HUES6 (cell line): ENCODE measurements around the gene COL4A1.

Experiments
- H3K27ac ChIP-seq: 2 replicates; pipeline ENCODE4 v1.7.0; 2013; ENCODE audit warnings: low read depth, mild to moderate bottlenecking, low read length, inconsistent platforms
- H3K27me3 ChIP-seq: 2 replicates; pipeline ENCODE4 v1.6.1; 2013; ENCODE audit warnings: low read length; ENCODE audit not compliant: control insufficient read depth, insufficient read depth
- H3K36me3 ChIP-seq: 2 replicates; pipeline ENCODE4 v1.6.1; 2013; ENCODE audit warnings: low read length; ENCODE audit not compliant: control insufficient read depth, insufficient read depth
- H3K4me1 ChIP-seq: 2 replicates; pipeline ENCODE4 v1.6.1; 2013; ENCODE audit warnings: low read length; ENCODE audit not compliant: control insufficient read depth, insufficient read depth
- H3K4me3 ChIP-seq: 2 replicates; pipeline ENCODE4 v1.5.1; 2013; ENCODE audit warnings: low read depth, low read length
- H3K9ac ChIP-seq: one replicate; pipeline ENCODE4 v1.6.1; 2013; ENCODE audit warnings: mild to moderate bottlenecking, low read length
- H3K9me3 ChIP-seq: 2 replicates; pipeline ENCODE4 v1.6.1; 2013; ENCODE audit warnings: low read depth, low read length; ENCODE audit not compliant: control insufficient read depth, insufficient read depth

Gene COL4A1

DNA sequence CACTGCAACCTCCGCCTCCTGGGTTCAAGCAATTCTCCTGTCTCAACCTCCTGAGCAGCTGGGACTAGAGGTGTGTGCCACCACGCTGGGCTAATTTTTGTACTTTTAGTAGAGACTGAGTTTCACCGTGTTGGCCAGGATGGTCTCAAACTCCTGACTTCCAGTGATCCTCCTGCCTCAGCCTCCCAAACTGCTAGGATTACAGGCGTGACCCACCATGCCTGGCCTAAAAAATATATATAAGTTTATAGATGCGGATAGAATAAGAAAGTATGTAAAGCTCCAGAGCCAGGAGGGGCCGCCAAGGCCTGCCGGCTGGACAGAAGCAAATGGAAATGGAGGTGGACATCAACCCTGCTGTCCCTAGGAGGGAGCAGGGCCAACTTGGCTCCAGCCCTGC, 66.0 kb downstream of the COL4A1 start:
- Histone ChIP-seq H3K36me3 (no peaks in the 10 kb centered on the region), H3K27ac (no peak overlapping the region), H3K4me3 (no peak overlapping the region), H3K9ac (no peak overlapping the region), H3K27me3 (no peaks in the 10 kb centered on the region), H3K9me3 (no peaks in the 10 kb centered on the region), H3K4me1 (peaks cover 14% of the 10 kb centered on the region; the same call in 1 of the 2 replicates)

DNA sequence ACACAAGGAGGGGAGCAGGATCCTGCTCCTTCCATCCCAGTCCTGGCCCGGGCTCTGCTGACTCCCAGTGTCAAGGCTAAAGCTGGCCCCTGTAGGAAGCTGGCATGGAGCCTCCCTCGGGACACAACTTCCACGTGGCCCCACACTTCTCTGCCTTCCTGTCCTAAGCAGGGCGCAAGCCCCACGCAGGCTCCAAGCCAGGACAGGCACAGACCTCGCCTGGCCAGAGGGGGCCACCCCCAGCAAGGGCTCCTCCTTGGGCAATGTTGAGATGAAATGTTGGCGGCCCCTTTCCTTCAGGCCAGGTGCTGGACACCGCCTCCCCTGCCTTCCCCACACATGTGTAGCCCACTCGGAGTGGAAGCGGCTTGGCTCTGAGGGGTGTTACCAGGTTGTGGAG, 66.6 kb downstream of the COL4A1 start:
- Histone ChIP-seq H3K27ac (no peak overlapping the region), H3K4me1 (peaks cover 14% of the 10 kb centered on the region; the same call in 1 of the 2 replicates), H3K36me3 (no peaks in the 10 kb centered on the region), H3K9me3 (no peaks in the 10 kb centered on the region), H3K9ac (no peak overlapping the region), H3K27me3 (no peaks in the 10 kb centered on the region), H3K4me3 (no peak overlapping the region)

- peaks cover 14% of the 10 kb centered on the region; the same call in 1 of the 2 replicates for H3K4me1 ChIP-seq
- H3K9ac ChIP-seq = no peak overlapping the region
- H3K27ac ChIP-seq = no peak overlapping the region
Observed at GRCh38 chr13:110239280-110240125, 67.5 kb downstream of the COL4A1 start.

DNA sequence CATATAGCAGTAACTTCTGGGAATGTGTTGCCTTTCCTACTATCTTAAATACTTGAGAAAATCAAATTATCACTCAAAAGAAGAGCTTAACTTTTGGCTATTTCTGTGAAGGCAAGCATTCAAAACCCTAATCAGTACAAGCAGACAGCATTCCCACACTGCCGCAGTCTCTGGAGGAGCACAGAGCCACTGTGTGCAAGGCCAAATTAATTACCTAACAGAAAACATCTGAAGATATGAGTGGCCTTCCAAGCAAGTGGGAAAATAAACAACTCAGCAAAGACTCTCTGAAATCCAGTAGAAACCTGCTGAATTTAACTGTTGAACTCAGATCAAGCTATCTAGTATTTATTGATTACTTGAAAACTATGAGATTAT, 68.2 kb downstream of the COL4A1 start:
- H3K27me3 ChIP-seq = no peaks in the 10 kb centered on the region
- H3K4me3 ChIP-seq = no peak overlapping the region
- H3K9ac ChIP-seq = no peak overlapping the region

More at GRCh38 chr13:110239280-110240125, 67.5 kb downstream of the COL4A1 start:
- no peak overlapping the region for H3K4me3 ChIP-seq
- H3K27me3 ChIP-seq = no peaks in the 10 kb centered on the region
- no peaks in the 10 kb centered on the region for H3K9me3 ChIP-seq
- no peaks in the 10 kb centered on the region for H3K36me3 ChIP-seq

DNA sequence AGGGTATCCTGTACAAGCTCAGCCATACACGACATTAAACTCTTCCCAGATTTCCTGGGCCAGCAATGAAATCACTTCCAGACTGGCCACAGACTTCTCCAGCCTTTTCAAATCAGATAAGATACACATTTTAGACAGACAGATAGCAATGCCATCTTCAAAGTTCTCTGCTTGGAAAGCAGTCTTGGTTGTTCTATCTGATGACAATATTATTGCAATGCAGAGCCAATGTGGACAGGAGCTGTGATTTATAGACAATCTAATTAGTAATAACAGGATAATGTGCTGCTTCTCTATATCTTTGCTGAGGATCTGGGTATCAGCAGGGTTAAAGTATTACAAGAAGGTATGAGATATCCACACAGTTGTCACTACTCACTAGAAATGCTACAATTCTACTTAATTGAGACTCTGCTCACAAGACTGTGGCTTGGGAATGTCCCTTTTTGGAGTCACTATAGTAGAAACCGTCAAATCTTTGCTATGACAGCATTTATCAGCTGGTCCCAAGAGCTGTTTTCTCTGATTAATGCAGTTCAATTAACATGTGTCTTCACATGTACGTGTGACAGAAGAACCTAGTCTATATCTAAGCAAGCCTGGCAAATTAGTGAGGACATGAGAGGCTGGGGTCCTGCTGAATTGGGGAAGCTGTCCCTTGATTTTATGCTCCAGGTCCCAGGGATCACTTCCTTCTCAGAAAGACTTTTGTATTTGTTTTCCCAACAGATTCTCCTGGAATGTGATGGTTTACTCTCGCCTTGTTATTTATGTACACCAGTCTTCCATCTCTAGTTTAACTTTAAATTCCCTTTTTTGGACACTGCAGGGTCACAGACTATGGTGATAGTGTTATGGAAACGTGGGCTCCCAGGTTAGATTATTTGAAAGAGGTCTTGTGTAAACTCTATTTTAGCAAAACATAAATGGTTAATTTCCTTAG, 68.8 kb downstream of the COL4A1 start:
- Histone ChIP-seq H3K9me3 (no peaks in the 10 kb centered on the region), H3K36me3 (no peaks in the 10 kb centered on the region), H3K9ac (no peak overlapping the region), H3K27ac (no peak overlapping the region), H3K4me1 (peaks cover 14% of the 10 kb centered on the region; the same call in 1 of the 2 replicates), H3K4me3 (no peak overlapping the region), H3K27me3 (no peaks in the 10 kb centered on the region)

More for the DNA sequence above, 68.2 kb downstream of the COL4A1 start:
- no peaks in the 10 kb centered on the region for H3K36me3 ChIP-seq
- H3K4me1 ChIP-seq = peaks cover 14% of the 10 kb centered on the region; the same call in 1 of the 2 replicates
- no peak overlapping the region for H3K27ac ChIP-seq
- no peaks in the 10 kb centered on the region for H3K9me3 ChIP-seq

DNA sequence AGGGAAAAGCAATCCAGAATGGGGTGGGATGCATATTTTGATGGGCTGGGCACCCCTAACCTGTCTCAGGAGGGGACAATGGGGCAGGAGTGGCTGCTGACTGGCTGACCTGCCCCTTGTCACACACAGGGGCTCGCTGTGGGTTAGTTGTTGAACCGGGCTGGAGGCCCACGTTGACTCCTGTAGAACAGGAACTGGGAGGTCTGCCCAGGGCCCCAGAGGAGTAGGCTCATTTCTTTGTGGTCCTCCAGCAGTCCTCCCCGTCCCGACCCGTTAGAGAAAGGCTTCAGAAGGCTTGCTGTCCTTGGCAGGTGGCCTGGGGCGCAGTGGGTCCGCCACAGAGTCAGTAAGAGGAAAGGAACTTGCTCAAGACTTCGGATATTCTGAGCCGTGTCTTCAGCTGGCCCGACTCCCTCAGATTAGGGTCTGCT, 70.1 kb downstream of the COL4A1 start:
- H3K4me1 ChIP-seq = peaks cover 7% of the 10 kb centered on the region; the same call in 1 of the 2 replicates

GRCh38 chr13:110236431-110236830, 70.5 kb downstream of the COL4A1 start:
- no peak overlapping the region for H3K4me3 ChIP-seq
- no peaks in the 10 kb centered on the region for H3K27me3 ChIP-seq
- H3K27ac ChIP-seq = no peak overlapping the region
- H3K9ac ChIP-seq = no peak overlapping the region
- no peaks in the 10 kb centered on the region for H3K36me3 ChIP-seq
- no peaks in the 10 kb centered on the region for H3K9me3 ChIP-seq
- H3K4me1 ChIP-seq = peaks cover 7% of the 10 kb centered on the region; the same call in 1 of the 2 replicates

More for the DNA sequence above, 70.1 kb downstream of the COL4A1 start:
- no peak overlapping the region for H3K27ac ChIP-seq
- H3K9ac ChIP-seq = no peak overlapping the region
- H3K4me3 ChIP-seq = no peak overlapping the region
- H3K36me3 ChIP-seq = no peaks in the 10 kb centered on the region
- H3K9me3 ChIP-seq = no peaks in the 10 kb centered on the region
- no peaks in the 10 kb centered on the region for H3K27me3 ChIP-seq

GRCh38 chr13:110234532-110234931, 72.4 kb downstream of the COL4A1 start:
- no peaks in the 10 kb centered on the region for H3K36me3 ChIP-seq
- H3K9ac ChIP-seq = no peak overlapping the region
- H3K27me3 ChIP-seq = no peaks in the 10 kb centered on the region
- no peak overlapping the region for H3K4me3 ChIP-seq
- H3K4me1 ChIP-seq = peaks cover 13% of the 10 kb centered on the region; the same call in 1 of the 2 replicates
- no peak overlapping the region for H3K27ac ChIP-seq
- H3K9me3 ChIP-seq = no peaks in the 10 kb centered on the region

DNA sequence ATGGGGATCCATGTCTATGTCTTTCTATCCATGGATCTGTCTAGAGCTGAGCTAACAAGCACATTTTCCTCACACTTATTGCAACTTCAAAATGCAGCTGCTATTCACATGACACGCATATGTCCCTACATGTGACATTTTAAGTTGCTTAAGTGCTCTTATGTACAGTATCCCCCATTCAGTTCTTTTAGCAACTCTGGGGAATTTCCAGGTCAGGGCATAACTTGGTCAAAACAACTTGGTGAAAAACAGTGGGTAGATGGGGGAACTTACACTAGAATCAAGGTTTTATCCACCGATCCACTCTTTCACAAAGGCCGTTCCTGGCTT, 73.0 kb downstream of the COL4A1 start:
- H3K4me3 ChIP-seq = no peak overlapping the region
- H3K9ac ChIP-seq = no peak overlapping the region
- no peaks in the 10 kb centered on the region for H3K9me3 ChIP-seq
- H3K27me3 ChIP-seq = no peaks in the 10 kb centered on the region
- H3K4me1 ChIP-seq = peaks cover 14% of the 10 kb centered on the region; the same call in 1 of the 2 replicates
- H3K27ac ChIP-seq = no peak overlapping the region
- no peaks in the 10 kb centered on the region for H3K36me3 ChIP-seq

DNA sequence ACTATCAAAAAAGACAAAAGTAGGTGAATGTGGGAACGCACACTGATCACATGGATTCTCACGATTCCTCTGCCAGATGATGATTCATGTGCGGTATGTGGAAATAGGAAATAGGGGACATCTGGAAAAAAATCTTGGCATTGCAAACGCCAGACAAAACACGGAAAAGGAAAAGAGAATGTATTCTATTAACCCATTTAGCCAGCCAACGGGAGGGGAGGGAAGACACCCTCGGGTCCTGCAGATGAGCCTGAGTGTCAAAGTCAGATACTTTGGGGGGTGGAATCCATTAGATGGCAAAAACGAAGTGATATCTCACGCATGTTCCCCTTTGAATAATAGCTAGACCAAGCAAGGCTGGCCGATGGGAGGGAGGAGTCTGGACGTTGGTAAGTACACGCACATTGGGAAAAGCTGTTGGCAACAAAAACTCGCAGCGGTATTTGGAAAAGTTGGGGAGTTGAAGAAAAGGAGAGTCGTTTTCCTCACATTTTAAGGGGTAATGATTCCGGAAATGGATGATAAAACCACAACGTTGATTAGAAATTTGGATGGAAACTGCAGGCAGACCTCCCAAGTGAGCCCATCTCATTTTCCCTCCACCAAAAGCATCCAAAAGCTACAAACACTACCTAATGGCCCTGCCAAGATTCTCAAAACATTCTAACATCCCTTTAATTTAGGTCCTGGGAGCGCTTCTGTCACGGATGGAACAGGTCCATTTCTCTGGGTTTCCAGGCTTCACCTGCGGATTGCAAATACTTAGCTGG, 73.6 kb downstream of the COL4A1 start:
- Histone ChIP-seq H3K9me3 (no peaks in the 10 kb centered on the region), H3K4me3 (no peak overlapping the region), H3K27ac (no peak overlapping the region), H3K9ac (no peak overlapping the region), H3K27me3 (no peaks in the 10 kb centered on the region), H3K36me3 (no peaks in the 10 kb centered on the region), H3K4me1 (peaks cover 14% of the 10 kb centered on the region; the same call in 1 of the 2 replicates)
